ENCODE data around the gene PRPF8.

Gene PRPF8

GRCh38 chr17:1625053-1625452 lies 59.6 kb downstream of the PRPF8 start:
- H3K4me1 ChIP-seq (ENCODE audit: insufficient read depth, poor library complexity, severe bottlenecking): no peaks in the 10 kb centered on the region

GRCh38 chr17:1624650-1625049 lies 60.0 kb downstream of the PRPF8 start:
- Histone ChIP-seq H3K4me1 (ENCODE audit: insufficient read depth, poor library complexity, severe bottlenecking) (no peaks in the 10 kb centered on the region), H3K27ac (ENCODE audit: poor library complexity, severe bottlenecking) (no peak overlapping the region), H3K4me3 (ENCODE audit: severe bottlenecking) (no peak overlapping the region), H3K9me3 (ENCODE audit: severe bottlenecking) (no peaks in the 10 kb centered on the region), H3K36me3 (ENCODE audit: low read depth) (peaks cover 9% of the 10 kb centered on the region; the same call in 1 of the 2 replicates), H3K27me3 (ENCODE audit: insufficient read depth, poor library complexity, severe bottlenecking) (no peaks in the 10 kb centered on the region)
- no peak for TF ChIP-seq CTCF (IDR thresholded peaks at IDR 0.05; ENCODE audit: poor library complexity, severe bottlenecking)
- DNase-seq (ENCODE audit: low spot score) (no peak), ATAC-seq (ENCODE audit: low read depth) (no peak)

More at GRCh38 chr17:1625053-1625452, 59.6 kb downstream of the PRPF8 start:
- Histone ChIP-seq H3K27ac (ENCODE audit: poor library complexity, severe bottlenecking) (no peak overlapping the region), H3K27me3 (ENCODE audit: insufficient read depth, poor library complexity, severe bottlenecking) (no peaks in the 10 kb centered on the region), H3K4me3 (ENCODE audit: severe bottlenecking) (no peak overlapping the region), H3K9me3 (ENCODE audit: severe bottlenecking) (no peaks in the 10 kb centered on the region), H3K36me3 (ENCODE audit: low read depth) (peaks cover 9% of the 10 kb centered on the region; the same call in 1 of the 2 replicates)
- ATAC-seq (ENCODE audit: low read depth) (no peak), DNase-seq (ENCODE audit: low spot score) (no peak)
- no peak for TF ChIP-seq CTCF (IDR thresholded peaks at IDR 0.05; ENCODE audit: poor library complexity, severe bottlenecking)

- Histone ChIP-seq H3K4me3 (ENCODE audit: severe bottlenecking) (no peak overlapping the region), H3K27me3 (ENCODE audit: insufficient read depth, poor library complexity, severe bottlenecking) (no peaks in the 10 kb centered on the region), H3K27ac (ENCODE audit: poor library complexity, severe bottlenecking) (no peak overlapping the region), H3K9me3 (ENCODE audit: severe bottlenecking) (no peaks in the 10 kb centered on the region), H3K4me1 (ENCODE audit: insufficient read depth, poor library complexity, severe bottlenecking) (no peaks in the 10 kb centered on the region), H3K36me3 (ENCODE audit: low read depth) (peaks cover 9% of the 10 kb centered on the region; the same call in 1 of the 2 replicates)
- no peak for ATAC-seq (ENCODE audit: low read depth)
- no peak for DNase-seq (ENCODE audit: low spot score)
- TF ChIP-seq CTCF (IDR thresholded peaks at IDR 0.05; ENCODE audit: poor library complexity, severe bottlenecking): no peak
Measured at GRCh38 chr17:1623057-1623630, 61.5 kb downstream of the PRPF8 start.

GRCh38 chr17:1621273-1621954 lies 63.3 kb downstream of the PRPF8 start:
- Histone ChIP-seq H3K36me3 (ENCODE audit: low read depth) (peaks cover 1% of the 10 kb centered on the region; the same call in 1 of the 2 replicates), H3K27ac (ENCODE audit: poor library complexity, severe bottlenecking) (no peak overlapping the region), H3K9me3 (ENCODE audit: severe bottlenecking) (no peaks in the 10 kb centered on the region), H3K4me3 (ENCODE audit: severe bottlenecking) (no peak overlapping the region), H3K27me3 (ENCODE audit: insufficient read depth, poor library complexity, severe bottlenecking) (no peaks in the 10 kb centered on the region), H3K4me1 (ENCODE audit: insufficient read depth, poor library complexity, severe bottlenecking) (no peaks in the 10 kb centered on the region)
- no peak for TF ChIP-seq CTCF (IDR thresholded peaks at IDR 0.05; ENCODE audit: poor library complexity, severe bottlenecking)
- DNase-seq (ENCODE audit: low spot score) (no peak), ATAC-seq (ENCODE audit: low read depth) (no peak)

GRCh38 chr17:1620486-1620885 lies 64.2 kb downstream of the PRPF8 start:
- DNase-seq (ENCODE audit: low spot score): no peak
- Histone ChIP-seq H3K4me1 (ENCODE audit: insufficient read depth, poor library complexity, severe bottlenecking) (no peaks in the 10 kb centered on the region), H3K27me3 (ENCODE audit: insufficient read depth, poor library complexity, severe bottlenecking) (no peaks in the 10 kb centered on the region), H3K4me3 (ENCODE audit: severe bottlenecking) (no peak overlapping the region), H3K9me3 (ENCODE audit: severe bottlenecking) (no peaks in the 10 kb centered on the region), H3K27ac (ENCODE audit: poor library complexity, severe bottlenecking) (no peak overlapping the region), H3K36me3 (ENCODE audit: low read depth) (no peaks in the 10 kb centered on the region; the same call in 1 of the 2 replicates)
- no peak for TF ChIP-seq CTCF (IDR thresholded peaks at IDR 0.05; ENCODE audit: poor library complexity, severe bottlenecking)
- no peak; the same call in 2 of the 3 replicates for ATAC-seq (ENCODE audit: low read depth)

All from RWPE2 (cell line).